GM10847 (cell line): ENCODE measurements around the gene NR1I3.

Experiments used
- POLR2A ChIP-seq: IDR thresholded peaks from 2 replicates; pipeline ENCODE4 v1.6.1; 2011; ENCODE audit not compliant: insufficient read length; ENCODE audit errors: extremely low read depth

NR1I3 gene

DNA sequence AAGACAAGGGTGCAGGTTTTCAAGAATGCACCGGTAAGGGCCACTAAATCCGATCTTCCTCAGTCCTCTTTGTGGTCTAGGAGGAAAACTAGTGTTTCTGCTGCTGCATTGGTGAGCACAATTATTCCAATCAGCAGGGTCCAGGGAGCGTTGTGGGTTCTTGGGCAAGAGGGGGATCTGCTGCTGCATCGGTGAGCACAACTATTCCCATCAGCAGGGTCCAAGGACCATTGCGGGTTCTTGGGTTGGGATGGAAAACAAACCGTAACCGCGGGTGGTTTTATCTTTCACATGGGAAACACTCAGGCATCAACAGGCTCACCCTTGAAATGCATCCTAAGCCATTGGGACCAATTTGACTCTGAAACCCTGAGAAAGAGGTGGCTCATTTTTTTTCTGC, 13.6 kb upstream of the NR1I3 start:
- no peak for TF ChIP-seq POLR2A

- TF ChIP-seq POLR2A = no peak
Measured at GRCh38 chr1:161250829-161251228, 12.8 kb upstream of the NR1I3 start.

- TF ChIP-seq POLR2A = no peak
Measured at GRCh38 chr1:161244888-161245287, 6.9 kb upstream of the NR1I3 start.

- TF ChIP-seq POLR2A = no peak
Measured at GRCh38 chr1:161242313-161242712, 4.3 kb upstream of the NR1I3 start.

DNA sequence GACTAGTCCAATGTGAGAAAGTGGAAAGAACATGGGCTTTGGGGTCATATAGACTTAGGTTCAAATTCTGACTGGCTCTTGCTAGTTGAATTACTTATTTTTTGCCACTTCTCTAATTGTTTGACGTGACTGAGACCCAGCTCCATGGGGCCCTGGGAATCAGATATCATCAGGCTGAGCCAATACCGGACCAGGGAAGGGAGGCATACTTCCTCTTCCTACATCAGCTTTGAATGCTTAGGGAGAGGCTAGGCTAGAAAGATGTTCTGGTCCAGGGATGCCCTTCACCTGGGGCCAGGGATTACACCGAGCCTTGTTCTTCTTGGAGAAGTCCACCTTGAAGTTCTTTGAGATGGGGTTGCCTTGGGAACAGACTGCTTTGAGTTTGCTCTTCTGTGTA, 3.7 kb upstream of the NR1I3 start:
- no peak for TF ChIP-seq POLR2A

DNA sequence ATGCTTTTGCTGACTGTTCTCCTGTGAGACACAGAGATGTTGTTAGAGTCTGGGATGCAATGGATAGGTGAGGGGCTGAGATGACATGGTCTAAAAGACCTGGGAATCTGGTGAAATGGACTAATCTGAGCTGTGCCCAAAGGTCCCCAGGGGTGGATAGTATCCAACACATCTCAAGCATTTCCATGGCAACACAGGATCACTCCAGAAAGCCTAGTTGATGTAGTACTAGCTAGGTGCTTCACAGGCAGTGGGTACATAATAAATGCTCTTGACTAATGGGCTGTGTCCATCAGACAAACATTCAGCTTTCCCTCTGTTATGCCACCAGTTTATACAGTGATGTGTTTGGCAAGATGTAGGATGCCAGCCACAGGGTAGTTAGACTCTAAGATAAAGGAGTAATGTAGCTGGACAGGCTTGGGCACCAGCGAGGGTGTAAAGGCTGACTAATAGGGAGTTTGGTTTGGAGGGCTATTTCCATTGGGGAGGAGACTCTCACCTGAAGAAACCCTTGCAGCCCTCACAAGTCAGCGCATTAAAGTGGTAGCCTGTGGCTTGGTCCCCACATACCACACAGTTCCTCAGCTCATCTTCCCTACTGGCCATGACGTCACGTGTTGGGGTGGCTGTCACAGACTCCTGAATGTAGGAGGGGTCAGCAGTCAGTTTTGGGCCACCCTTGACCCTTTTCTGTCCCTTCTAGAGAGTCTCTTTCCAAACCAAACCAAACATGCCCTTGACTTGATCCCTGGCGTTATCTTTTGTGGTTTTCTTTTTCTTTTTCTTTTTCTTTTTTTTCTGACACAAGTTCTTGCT, 1.8 kb downstream of the NR1I3 start:
- no peak for TF ChIP-seq POLR2A

- no peak for TF ChIP-seq POLR2A
Measured at GRCh38 chr1:161233102-161233501, 4.9 kb downstream of the NR1I3 start.

DNA sequence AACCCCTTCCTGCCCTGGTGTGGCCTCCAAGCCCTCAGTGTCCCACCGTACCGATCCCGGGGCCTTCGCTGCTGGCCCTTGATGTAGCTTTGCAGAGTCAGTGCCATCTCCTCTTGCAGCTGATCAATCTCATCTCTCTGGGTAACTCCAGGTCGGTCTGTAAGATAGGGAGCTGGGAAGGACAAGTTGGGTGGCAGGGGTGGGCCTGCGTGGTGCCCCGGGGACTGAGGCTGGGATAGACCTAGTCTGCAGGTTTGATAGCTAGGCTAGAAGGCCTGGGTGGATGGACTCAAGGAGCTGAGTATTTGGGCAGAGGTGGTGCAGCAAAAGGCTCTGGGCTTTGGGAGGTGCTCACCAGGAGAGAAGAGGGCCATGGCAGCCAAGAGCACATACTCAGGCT, 7.2 kb downstream of the NR1I3 start:
- TF ChIP-seq POLR2A = no peak

DNA sequence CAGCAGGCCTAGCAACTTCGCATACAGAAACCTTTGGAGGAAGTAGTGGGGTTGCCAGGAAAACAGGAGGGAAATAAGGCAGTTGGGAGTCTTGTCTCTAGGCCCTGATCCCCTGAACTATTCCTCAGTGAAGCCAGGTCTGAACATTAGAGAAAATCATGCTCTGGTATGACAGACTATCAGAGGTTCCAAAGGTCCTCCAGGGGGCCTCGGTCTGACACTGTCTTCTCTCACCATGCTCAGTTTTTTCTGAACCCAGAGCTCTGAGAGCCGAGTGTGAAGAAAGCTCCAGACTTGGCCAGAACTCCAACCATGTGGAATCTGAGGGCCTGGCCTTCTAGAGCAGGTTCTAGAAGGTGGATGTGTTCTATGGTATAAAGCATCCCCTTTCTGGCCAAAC, 8.1 kb downstream of the NR1I3 start:
- TF ChIP-seq POLR2A = no peak

DNA sequence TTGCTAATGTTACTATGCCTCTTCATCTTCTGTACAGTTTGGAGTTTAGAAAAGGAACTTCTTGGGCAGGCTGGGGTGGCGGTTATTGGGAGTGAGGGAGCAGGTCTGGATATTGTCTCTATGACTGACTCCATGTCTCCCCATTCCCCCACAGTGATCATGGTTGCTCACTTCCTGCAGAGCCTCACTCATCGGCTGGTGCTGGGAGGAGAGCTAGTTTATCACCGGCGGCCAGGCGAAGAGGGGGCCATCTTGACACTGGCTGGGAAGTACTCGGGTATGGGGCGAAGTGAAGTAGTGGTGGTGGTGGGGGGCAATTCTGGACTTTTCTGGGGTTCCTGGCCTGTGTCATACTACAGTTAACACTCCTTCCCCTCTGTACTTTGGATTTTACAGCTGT, 10.0 kb downstream of the NR1I3 start:
- TF ChIP-seq POLR2A = no peak

DNA sequence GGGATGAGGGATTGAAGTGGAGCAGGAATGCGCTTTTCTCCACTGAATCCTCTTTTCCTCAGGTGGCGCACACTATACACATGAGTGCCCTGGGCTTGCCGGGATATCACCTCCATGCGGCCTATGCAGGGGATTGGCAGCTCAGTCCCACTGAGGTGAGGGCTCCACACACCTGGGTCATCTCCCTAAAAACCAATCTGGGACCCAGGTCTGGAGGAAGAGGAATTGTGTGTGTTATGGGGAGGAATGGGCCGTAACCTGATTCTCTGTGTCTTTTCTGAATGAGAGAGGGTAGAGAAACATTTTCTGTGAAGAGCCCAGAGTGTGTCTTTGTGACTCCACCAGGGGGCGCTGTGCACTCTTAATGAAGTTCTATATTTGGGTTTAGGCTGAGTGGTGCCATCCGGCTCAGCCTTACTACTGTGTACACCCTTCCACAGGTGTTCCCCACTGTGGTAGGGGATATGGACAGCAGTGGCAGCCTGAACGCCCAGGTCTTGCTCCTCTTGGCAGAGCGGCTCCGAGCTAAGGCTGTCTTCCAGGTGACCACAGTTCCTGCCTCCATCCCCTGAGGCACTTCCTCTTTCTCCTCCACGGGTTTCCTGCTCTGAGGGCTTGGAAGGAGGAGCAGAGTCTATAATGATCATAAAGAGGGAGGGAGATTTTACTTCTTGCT, 10.7 kb downstream of the NR1I3 start:
- no peak for TF ChIP-seq POLR2A

DNA sequence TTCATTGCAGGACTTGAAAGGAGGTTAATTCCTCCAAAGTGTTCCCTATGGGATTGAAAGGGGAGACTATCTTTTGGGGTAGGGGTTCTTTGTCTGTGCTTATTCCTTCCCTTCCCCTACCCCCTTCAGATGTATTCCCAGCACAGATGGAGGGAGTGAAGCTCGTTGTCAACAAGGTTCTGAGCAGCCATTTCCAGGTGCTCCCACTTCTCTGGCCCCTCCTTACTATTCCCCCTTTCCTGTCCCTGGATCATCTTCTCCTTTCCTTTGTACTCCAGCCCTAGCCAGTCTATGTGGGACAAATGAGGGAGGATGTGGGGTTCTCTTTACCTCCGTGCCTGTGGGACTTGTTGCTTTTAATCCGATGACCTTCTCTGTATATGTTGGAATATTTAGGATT, 11.2 kb downstream of the NR1I3 start:
- TF ChIP-seq POLR2A = no peak

DNA sequence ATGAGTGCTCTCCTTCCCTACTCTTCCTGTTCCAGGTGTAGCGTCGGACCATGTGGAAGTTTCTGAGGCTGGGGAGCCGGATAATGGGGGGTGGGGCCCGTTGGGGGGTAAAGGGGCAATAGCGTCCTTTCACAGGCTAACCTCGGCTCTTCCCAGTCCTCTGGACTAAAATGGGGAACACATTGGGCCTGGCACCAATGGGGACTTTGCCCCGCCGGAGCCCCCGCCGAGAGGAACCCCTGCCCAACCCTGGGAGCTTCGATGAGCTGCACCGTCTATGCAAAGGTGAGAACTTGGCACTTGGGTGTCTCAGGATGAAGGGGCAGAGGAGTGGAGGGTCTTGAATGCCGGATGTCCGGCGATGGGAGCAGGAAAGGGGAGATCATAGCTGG, 11.7 kb downstream of the NR1I3 start:
- no peak for TF ChIP-seq POLR2A

- TF ChIP-seq POLR2A = peak; percentile 44
Measured at GRCh38 chr1:161225534-161226319, 12.3 kb downstream of the NR1I3 start, which contains the start of gene TOMM40L. TOMM40L (plus strand) TSS chr1:161226060; CDS start chr1:161226490, 430 bp downstream.

GRCh38 chr1:161225178-161225533, 12.8 kb downstream of the NR1I3 start:
- no peak for TF ChIP-seq POLR2A
